ENCODE results near the gene UBE4A.

GRCh38 chr11:118412921-118413320 is 53.5 kb downstream of the UBE4A start:
- no peak for TF ChIP-seq CTCF (IDR thresholded peaks at IDR 0.05)
- no peak for TF ChIP-seq ZFX (IDR thresholded peaks at IDR 0.05; ENCODE audit: borderline replicate concordance)
